HepG2 (cell line): ENCODE measurements around the gene LYPD4. TPM values are rescaled to one million over a fixed set of nuclear protein-coding genes. Genes with fewer than 3 reads are reported as not detected.

Experiments
- ESRRA ChIP-seq: sonication (generic); formaldehyde crosslinking; IDR thresholded peaks from 2 replicates; pipeline ENCODE4 v1.5.1; 2020; ENCODE audit warnings: mild to moderate bottlenecking, low read depth, missing genetic modification reagents
- MAZ ChIP-seq, 2 experiments: sonication (generic) in 1 of 2; formaldehyde crosslinking in 1 of 2; IDR thresholded peaks; 2 replicates each; pipeline versions ENCODE4 v1.5.0 to v1.6.1; 2012 to 2020; ENCODE audit warnings: low read depth in 2 of 2, mild to moderate bottlenecking in 2 of 2, borderline replicate concordance in 1 of 2, improper control_type of control experiment in 1 of 2, low read length in 1 of 2, missing genetic modification reagents in 1 of 2, moderate library complexity in 1 of 2
- MLXIP ChIP-seq: sonication (generic); formaldehyde crosslinking; IDR thresholded peaks from 2 replicates; pipeline ENCODE4 v1.9.0; 2021; ENCODE audit warnings: missing genetic modification reagents, borderline replicate concordance
- PCBP2 ChIP-seq: fragments of 200-400 bp; formaldehyde crosslinking; optimal IDR thresholded peaks from 2 replicates; pipeline ENCODE3; 2018; ENCODE audit warnings: low read length, low read depth; ENCODE audit not compliant: poor library complexity, severe bottlenecking
- PHF21A ChIP-seq: sonication (generic); formaldehyde crosslinking; IDR thresholded peaks from 2 replicates; pipeline ENCODE4 v1.5.0; 2020; ENCODE audit warnings: mild to moderate bottlenecking, missing genetic modification reagents
- SIX4 ChIP-seq: sonication (generic); formaldehyde crosslinking; IDR thresholded peaks from 2 replicates; pipeline ENCODE4 v1.4.0; 2020; ENCODE audit warnings: missing genetic modification reagents
- SKIL ChIP-seq: sonication (generic); formaldehyde crosslinking; IDR thresholded peaks from 2 replicates; pipeline ENCODE4 v1.8.0; 2022; ENCODE audit warnings: missing genetic modification reagents, mild to moderate bottlenecking, moderate library complexity, borderline replicate concordance
- ZNF512B ChIP-seq: sonication (generic); formaldehyde crosslinking; IDR thresholded peaks from 2 replicates; pipeline ENCODE4 v1.5.1; 2020; ENCODE audit warnings: missing genetic modification reagents, mild to moderate bottlenecking, borderline replicate concordance
- ZNF749 ChIP-seq: sonication (generic); formaldehyde crosslinking; IDR thresholded peaks from 2 replicates; pipeline ENCODE4 v1.8.0; 2022; ENCODE audit warnings: mild to moderate bottlenecking, missing genetic modification reagents, moderate library complexity, borderline replicate concordance
- ZNF761 ChIP-seq: sonication (generic); formaldehyde crosslinking; conservative IDR thresholded peaks from 2 replicates; pipeline ENCODE4 v1.4.0; 2020; ENCODE audit warnings: mild to moderate bottlenecking, missing genetic modification reagents
- ZNF841 ChIP-seq: sonication (generic); formaldehyde crosslinking; IDR thresholded peaks from 2 replicates; pipeline ENCODE4 v1.8.1; 2023; ENCODE audit warnings: missing genetic modification reagents, borderline replicate concordance
- polyA plus RNA-seq, 8 experiments: library from polyadenylated mRNA; depleted of rRNA in 3 of 8; stranded (reverse) in 7 of 8; unstranded in 1 of 8; fragments of >200 nt; fragmentation: Illumina TruSeq in 4 of 8; extraction: Trizol in 4 of 8; gene quantifications; 2 replicates each; pipeline versions ENCODE4 v1.2.1 to v1.2.3, GENCODE V29; 2011 to 2016; ENCODE audit warnings: low read depth in 4 of 8, missing spikeins in 1 of 8, mixed read lengths in 1 of 8; ENCODE audit not compliant: insufficient read depth in 1 of 8
- total RNA-seq, 5 experiments: library from RNA; depleted of rRNA; stranded (reverse); fragments of >200 nt; fragmentation: Illumina TruSeq; extraction: Trizol; gene quantifications; 2 replicates each; pipeline ENCODE4 v1.2.3, GENCODE V29; 2016; ENCODE audit warnings: low read depth in 1 of 5

The LYPD4 gene
- total and polyA plus RNA-seq, 2 of the 13 experiments (the other 11 are each of a cell fraction or from before 2014, with no cell fraction given): not detected

GRCh38 chr19:41859618-41860418, 15.3 kb upstream of the LYPD4 start, which contains the start of gene RPS19 (continued):
- peak; percentile 80; the same call in 1 of the 2 replicates for TF ChIP-seq MAZ (IDR thresholded peaks at IDR 0.05; ENCODE audit: borderline replicate concordance, low read depth, low read length)
- TF ChIP-seq MAZ (CRISPR knock-in tag; IDR thresholded peaks at IDR 0.05; ENCODE audit: low read depth): peak; percentile 91
- TF ChIP-seq MLXIP (CRISPR knock-in tag): no peak; the same call in 1 of the 2 replicates
- no peak for TF ChIP-seq ZNF761 (CRISPR knock-in tag)
- no peak for TF ChIP-seq SKIL (CRISPR knock-in tag)
- peak; percentile 27; the same call in 1 of the 2 replicates for TF ChIP-seq ESRRA (CRISPR knock-in tag)
- TF ChIP-seq PHF21A (CRISPR knock-in tag): peak; percentile 48
- TF ChIP-seq ZNF512B (CRISPR knock-in tag): no peak
- no peak for TF ChIP-seq ZNF841 (CRISPR knock-in tag)
- TF ChIP-seq ZNF749 (CRISPR knock-in tag): no peak
- no peak for TF ChIP-seq SIX4 (CRISPR knock-in tag)
- TF ChIP-seq PCBP2: no peak
